GM21447 (cell line): ENCODE results near the gene AIG1.
A peak's percentile ranks its signal among the peaks of the same experiment; 100 is the strongest.
"Not testable (repeated sequence)": the region's sequence is repeated elsewhere in the genome, so short reads cannot be mapped to it uniquely, and the experiment has no call there.

Experiments used
- ATAC-seq: cut with Tn5 transposase; IDR thresholded peaks from one replicate; pipeline ENCODE4 v1.9.1; 2021; ENCODE audit not compliant: unreplicated experiment

AIG1 gene

DNA sequence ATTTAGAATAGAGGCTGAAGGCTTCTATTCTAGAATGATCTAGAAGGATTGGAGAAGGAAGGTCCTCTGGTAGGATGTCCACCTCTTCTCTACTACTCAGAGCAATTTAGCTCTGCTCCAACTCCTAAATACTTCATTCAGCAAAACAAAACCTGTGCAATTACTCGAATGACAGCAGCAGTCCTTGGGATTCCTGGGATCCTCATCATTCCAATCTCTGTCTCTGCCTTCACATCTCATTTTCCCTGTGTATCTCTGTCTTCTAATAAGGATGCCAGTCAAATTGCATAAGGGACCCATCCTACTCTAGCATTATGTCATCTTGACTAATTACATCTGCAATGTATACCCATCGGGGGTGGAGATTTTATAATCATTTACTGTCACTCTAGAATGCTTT, 5.5 kb upstream of the AIG1 start:
- ATAC-seq = no peak

GRCh38 chr6:143055891-143056290, 4.8 kb upstream of the AIG1 start:
- no peak for ATAC-seq

- ATAC-seq = no peak
Observed at GRCh38 chr6:143058987-143059386, 1.7 kb upstream of the AIG1 start.

DNA sequence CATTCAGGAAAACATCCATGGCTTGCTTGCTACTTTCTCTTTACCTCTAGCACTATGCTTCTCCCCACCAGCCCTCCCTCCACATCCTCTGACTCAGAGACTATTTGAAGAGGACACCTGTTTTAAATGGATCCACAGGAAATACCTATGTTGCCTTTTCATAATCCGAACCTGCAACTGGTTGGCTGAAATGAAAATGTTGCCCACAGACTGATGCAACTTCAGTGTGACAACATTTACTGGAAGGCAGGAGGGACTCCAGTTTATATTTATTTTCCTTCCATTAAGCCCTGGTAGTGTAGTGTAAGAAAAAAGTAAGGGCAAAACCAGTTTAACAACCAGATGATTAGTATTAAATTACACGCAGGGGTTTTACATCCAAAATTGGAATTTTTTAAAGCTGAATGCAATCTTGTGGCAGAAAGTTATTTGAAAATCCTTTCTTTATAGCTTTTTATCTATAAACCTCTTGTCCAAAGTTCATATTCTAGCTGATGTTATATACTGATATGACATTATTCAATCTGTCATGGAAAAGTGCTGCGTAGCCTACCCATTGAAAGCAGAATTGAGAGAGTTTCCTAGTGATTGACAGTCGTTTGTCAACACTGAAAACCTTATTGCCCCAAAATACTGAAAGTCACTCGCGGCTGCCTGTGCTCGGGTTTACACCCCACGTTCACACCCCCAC, 881 bp upstream of the AIG1 start:
- peak; percentile 35 for ATAC-seq

DNA sequence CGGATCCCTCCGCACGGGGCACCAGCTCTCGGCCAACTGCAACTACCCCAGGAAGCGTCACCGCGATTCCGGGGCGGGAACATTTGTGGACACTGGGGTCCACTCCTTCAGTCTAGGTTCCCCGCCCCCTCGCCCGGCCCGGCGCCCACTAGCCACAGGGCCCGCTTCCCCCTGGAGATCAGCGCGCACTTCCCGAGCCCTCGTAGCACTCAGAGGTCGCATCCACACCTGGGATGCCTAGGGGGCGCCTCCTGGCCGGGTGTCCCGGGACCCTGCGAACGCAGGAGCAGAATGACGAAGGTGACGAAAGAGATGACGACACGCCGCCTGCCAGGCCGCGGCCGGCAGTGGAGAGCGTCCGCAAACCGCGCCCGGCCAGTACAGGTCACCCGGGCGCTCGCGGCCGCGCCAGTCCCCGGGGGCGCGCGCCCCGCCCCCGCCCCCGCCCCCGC, 309 bp upstream of the AIG1 start:
- ATAC-seq = peak; percentile 65

DNA sequence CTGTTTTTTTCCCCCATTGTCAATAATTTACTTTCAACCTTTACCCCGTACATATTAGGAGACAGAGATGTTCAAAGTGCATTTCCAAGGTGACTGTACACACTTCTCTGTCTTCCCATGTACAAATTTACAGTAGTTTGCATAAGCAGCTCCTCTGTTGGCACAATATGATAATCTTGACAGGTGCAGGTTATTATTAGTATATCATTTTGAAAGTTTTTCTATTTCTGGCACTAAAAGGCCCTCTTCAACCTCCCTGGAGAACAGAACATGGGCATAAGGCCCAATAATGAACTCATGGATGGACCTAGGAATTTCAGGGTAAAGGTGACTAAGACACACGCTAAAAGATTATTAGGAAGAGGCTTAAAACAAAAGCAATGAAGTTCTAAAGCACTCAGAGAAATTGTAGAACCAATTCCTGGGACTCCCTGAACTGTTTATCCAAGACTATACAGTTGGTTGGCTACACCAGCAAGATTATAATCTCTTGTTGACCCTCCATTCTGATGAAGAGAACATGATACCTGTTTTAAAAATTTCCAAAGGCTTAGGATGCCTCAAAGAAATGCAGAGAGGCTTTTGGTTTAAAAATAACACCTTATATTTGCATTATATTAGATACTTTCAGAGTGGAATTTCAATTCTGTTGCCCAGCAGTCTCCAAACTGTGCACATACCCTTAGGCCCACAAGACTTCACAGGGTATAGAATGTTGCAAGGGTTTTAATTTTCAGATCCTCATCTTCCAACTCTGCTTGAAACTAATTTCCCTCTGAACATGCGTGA, 1.1 kb downstream of the AIG1 start:
- no peak for ATAC-seq

DNA sequence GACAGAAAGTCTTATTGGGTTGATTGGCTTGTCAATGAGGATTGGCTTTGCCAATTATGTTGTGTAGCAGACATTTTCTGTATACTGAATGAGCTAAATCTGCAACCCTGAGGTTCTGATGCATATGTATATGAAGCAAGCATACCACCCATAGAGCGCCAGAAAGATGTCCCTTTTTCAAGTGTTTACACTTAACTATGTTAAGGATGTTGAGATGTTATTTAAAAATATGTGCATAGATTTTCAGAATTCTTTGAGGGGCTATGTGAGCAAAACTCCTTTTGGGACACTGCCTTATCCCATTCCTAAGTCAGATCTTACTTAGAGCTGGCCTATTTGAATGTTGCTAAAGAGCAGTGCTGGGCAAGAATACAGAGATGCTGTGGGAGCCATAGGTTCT, 1.9 kb downstream of the AIG1 start:
- no peak for ATAC-seq

GRCh38 chr6:143063631-143064030, 2.9 kb downstream of the AIG1 start:
- ATAC-seq = no peak

GRCh38 chr6:143064271-143064670, 3.6 kb downstream of the AIG1 start:
- no peak for ATAC-seq

GRCh38 chr6:143064951-143065683, 4.4 kb downstream of the AIG1 start:
- no peak for ATAC-seq

DNA sequence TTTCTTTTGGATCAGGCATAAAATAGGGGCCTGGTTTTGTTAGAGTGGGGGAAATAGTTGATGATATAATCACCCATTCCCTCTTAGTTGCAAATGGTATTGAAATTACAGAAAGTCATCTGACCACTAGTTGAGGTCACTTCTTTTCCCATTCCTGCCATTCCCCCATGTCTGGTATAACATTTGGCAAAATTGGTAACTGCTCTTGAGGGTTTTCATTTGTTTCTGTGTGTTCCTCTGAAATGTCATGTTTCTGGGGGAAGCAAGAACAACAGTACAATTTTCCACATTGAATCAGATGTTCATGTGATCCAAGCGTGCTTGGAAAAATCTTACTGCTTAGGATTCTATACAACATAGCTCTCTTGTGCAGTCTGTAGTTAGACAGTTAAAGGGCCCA, 7.3 kb downstream of the AIG1 start:
- ATAC-seq = no peak

DNA sequence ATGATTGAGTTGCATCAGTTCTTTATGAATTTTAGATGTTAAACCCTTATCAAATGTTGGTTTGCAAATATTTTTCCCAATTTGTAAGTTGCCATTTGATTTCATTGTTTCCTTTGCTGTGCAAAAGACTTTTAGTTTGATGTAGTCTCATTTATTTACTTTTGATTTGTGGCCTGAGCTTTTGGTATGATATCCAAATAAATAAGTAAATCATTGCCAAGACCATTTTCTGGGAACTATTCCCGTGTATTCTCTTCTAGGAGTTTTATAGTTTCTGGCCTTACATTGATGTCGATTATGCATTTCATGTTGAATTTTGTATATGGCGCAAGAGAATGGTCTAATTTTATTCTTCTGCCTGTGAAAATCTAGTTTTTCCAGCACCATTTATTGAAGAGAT, 13.4 kb downstream of the AIG1 start:
- ATAC-seq = no peak

DNA sequence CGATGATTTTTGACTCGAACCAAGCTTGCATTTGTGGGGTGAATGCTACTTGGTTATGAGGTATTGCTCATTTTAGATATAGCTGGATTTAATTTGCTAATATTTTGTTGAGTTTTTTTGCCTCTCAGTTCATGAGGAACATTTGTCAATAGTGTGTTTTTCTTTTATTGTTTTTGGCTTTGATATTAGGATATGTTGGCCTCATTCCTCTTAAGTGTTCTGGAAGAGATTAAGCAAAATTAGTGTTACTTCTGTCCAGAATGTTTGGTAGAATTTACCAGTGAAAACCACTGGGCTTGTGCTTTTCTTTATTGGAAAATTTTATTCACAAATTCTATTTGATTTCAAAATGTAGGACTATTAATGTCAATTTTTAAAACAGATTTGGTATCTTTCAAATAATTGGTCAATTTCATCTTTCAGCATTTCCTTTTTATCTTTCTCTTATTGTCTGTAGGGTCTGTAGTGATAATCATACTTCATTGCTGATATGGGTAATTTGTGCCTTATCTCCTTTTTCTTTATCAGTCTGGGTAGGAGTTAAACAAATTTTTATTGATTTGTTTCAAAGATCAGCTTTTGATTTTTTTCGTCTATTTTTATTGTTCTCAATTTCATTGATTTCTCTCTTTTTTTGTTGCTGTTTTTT, 14.1 kb downstream of the AIG1 start:
- ATAC-seq = no peak

GRCh38 chr6:143078468-143079324, 18.0 kb downstream of the AIG1 start:
- no peak for ATAC-seq

DNA sequence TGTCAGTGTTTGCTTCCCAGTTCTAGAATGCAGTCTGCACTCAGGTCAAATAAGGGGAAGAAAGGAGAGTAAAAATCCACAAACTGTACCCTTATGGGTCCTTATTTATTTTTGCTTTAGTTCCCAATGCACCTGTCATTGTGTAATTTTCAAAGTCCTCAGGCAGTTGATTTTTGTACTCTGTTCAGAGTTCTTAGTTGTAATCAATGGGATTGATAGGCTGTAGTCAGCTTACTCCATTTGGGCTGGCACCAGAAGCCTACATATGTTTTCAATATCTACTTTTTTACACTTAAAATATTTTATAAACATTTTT, 18.6 kb downstream of the AIG1 start:
- ATAC-seq = no peak

GRCh38 chr6:143082274-143082673, 21.6 kb downstream of the AIG1 start:
- not testable (repeated sequence) for ATAC-seq

- not testable (repeated sequence) for ATAC-seq
Observed at GRCh38 chr6:143084019-143084418, 23.3 kb downstream of the AIG1 start.

- not testable (repeated sequence) for ATAC-seq
Observed at GRCh38 chr6:143087335-143087734, 26.6 kb downstream of the AIG1 start.

DNA sequence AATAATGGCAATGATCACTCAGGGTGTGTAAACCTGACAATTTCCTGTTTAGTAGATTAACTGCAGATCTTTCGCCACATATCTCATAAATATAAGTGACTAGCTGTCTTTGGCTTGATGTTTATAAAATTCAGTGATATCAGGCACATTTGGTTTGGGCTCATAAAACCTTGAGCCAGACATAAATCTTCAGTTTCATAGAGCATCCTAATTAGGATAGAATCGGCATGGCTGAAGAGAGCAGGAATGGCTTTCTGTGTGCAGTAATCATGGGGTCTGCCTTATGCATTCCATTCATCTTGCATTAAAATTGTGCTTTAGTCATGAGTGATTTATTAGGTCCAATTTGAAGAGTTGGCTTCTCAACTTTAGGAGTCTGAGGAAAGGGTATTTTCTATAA, 27.2 kb downstream of the AIG1 start:
- ATAC-seq = no peak

- no peak for ATAC-seq
Observed at GRCh38 chr6:143090314-143091044, 29.8 kb downstream of the AIG1 start.
